ENCODE measurements around the gene SAXO1. TPM values are rescaled to one million over a fixed set of nuclear protein-coding genes. Genes with fewer than 3 reads are reported as not detected.
A peak's percentile ranks its signal among the peaks of the same experiment; 100 is the strongest.
"Not testable (repeated sequence)": the region's sequence is repeated elsewhere in the genome, so short reads cannot be mapped to it uniquely, and the experiment has no call there.

The SAXO1 gene
- total RNA-seq, 1 experiment from 2014 or later: not detected

GRCh38 chr9:18999173-18999785 is 33.7 kb downstream of the SAXO1 start:
- TF ChIP-seq, protein P1, sequence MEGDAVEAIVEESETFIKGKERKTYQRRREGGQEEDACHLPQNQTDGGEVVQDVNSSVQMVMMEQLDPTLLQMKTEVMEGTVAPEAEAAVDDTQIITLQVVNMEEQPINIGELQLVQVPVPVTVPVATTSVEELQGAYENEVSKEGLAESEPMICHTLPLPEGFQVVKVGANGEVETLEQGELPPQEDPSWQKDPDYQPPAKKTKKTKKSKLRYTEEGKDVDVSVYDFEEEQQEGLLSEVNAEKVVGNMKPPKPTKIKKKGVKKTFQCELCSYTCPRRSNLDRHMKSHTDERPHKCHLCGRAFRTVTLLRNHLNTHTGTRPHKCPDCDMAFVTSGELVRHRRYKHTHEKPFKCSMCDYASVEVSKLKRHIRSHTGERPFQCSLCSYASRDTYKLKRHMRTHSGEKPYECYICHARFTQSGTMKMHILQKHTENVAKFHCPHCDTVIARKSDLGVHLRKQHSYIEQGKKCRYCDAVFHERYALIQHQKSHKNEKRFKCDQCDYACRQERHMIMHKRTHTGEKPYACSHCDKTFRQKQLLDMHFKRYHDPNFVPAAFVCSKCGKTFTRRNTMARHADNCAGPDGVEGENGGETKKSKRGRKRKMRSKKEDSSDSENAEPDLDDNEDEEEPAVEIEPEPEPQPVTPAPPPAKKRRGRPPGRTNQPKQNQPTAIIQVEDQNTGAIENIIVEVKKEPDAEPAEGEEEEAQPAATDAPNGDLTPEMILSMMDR (IDR thresholded peaks at IDR 0.05; ENCODE audit: unreplicated experiment): no peak
- DNase-seq (ENCODE audit: unreplicated experiment): no peak
- intact Hi-C loops (cut with micrococcal nuclease): no loop called here
- CTCF ChIA-PET: interaction anchor here (0.6 kb wide), 1 partner anchor 822 kb away, joined by 4 read pairs; no protein-coding TSS in a partner anchor
- Mint-ChIP-seq H3K4me3 (ENCODE audit: unreplicated experiment) (no peak overlapping the region), H3K4me1 (ENCODE audit: insufficient read depth, unreplicated experiment) (no peaks in the 10 kb centered on the region), H3K27me3 (ENCODE audit: insufficient read depth, unreplicated experiment) (no peaks in the 10 kb centered on the region), H3K36me3 (ENCODE audit: insufficient read depth, unreplicated experiment) (no peaks in the 10 kb centered on the region), H3K9me3 (ENCODE audit: unreplicated experiment) (peaks cover 17% of the 10 kb centered on the region), H3K27ac (ENCODE audit: low read depth, unreplicated experiment) (no peak overlapping the region)
- BruUV-seq (replicated peaks): no TSS peak
- POLR2A ChIA-PET: no interaction called here

DNA sequence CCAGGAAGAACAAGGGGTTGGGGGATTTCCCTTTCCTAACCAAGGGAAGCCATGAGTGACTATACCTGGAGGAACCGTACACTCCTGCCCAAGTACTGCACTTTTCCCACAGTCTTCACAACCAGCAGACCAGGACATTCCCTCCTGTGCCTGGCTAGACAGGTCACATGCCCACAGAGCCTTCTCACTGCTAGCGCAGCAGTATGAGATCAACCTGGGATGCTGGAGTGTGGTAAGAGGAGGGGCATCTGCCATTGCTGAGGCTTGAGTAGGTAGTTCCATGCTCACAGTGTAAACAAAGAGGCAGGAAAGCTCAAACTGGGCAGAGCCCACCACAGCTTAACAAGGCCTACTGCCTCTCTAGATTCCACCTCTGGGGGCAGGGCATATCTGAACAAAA is 35.9 kb downstream of the SAXO1 start:
- no TSS peak for BruUV-seq (replicated peaks)
- Mint-ChIP-seq H3K27me3 (ENCODE audit: insufficient read depth, unreplicated experiment) (no peaks in the 10 kb centered on the region), H3K4me3 (ENCODE audit: unreplicated experiment) (no peak overlapping the region)

GRCh38 chr9:18996211-18996610 is 36.8 kb downstream of the SAXO1 start:
- Mint-ChIP-seq H3K4me1 (ENCODE audit: insufficient read depth, unreplicated experiment) (no peaks in the 10 kb centered on the region), H3K27ac (ENCODE audit: low read depth, unreplicated experiment) (no peak overlapping the region), H3K9me3 (ENCODE audit: unreplicated experiment) (peaks cover 9% of the 10 kb centered on the region), H3K4me3 (ENCODE audit: unreplicated experiment) (no peak overlapping the region), H3K27me3 (ENCODE audit: insufficient read depth, unreplicated experiment) (no peaks in the 10 kb centered on the region), H3K36me3 (ENCODE audit: insufficient read depth, unreplicated experiment) (no peaks in the 10 kb centered on the region)
- no TSS peak for BruUV-seq (replicated peaks)
- intact Hi-C loops (cut with micrococcal nuclease): no loop called here
- POLR2A ChIA-PET: interaction anchor here (0.6 kb wide), 1 partner anchor 176 kb away, joined by 3 read pairs; no protein-coding TSS in a partner anchor
- CTCF ChIA-PET: no interaction called here
- peak; percentile 24 for DNase-seq (ENCODE audit: unreplicated experiment)
- TF ChIP-seq, protein P1 (IDR thresholded peaks at IDR 0.05; ENCODE audit: unreplicated experiment): no peak

More for the DNA sequence above, 35.9 kb downstream of the SAXO1 start:
- no peak for DNase-seq (ENCODE audit: unreplicated experiment)
- H3K9me3 Mint-ChIP-seq (ENCODE audit: unreplicated experiment): peaks cover 9% of the 10 kb centered on the region
- ChIA-PET POLR2A (interaction anchor here (0.7 kb wide), 1 partner anchor 13 kb away, joined by 3 read pairs; no protein-coding TSS in a partner anchor), CTCF (no interaction called here)
- H3K4me1 Mint-ChIP-seq (ENCODE audit: insufficient read depth, unreplicated experiment): no peaks in the 10 kb centered on the region
- no peak overlapping the region for H3K27ac Mint-ChIP-seq (ENCODE audit: low read depth, unreplicated experiment)
- H3K36me3 Mint-ChIP-seq (ENCODE audit: insufficient read depth, unreplicated experiment): no peaks in the 10 kb centered on the region
- intact Hi-C loops (cut with micrococcal nuclease): no loop called here
- TF ChIP-seq, protein P1 (IDR thresholded peaks at IDR 0.05; ENCODE audit: unreplicated experiment): no peak

DNA sequence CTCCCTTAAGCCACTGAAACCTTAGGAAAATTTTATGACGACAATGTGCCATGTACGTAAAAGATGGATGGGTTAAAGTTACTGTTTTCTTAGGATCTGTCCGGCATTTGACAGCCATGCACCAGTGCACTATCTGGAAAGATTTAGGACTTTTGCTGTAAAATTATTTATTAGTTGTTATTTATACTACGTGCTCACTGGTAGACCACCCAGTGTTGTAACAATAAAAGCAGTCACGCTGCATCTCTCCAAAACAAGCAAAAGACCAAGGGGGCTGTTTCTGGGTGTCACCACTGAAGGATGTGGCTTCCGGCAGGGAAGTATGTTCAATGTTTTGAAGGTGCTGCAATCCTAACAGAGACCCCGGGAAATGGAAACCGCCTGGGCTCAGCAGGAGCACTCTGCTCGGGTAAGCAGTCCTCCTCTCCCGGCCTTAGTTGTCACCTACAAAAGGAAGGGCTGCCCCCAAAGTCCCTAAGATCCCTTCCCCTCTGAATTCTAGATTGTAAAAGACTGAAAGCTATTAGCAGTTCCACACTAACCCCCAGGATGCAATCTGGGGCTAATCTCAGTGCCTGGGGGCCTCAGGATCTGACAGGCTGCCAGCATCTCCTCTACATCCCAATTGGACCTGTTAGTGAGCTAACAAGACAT is 38.6 kb downstream of the SAXO1 start:
- Mint-ChIP-seq H3K27ac (ENCODE audit: low read depth, unreplicated experiment) (no peak overlapping the region), H3K36me3 (ENCODE audit: insufficient read depth, unreplicated experiment) (no peaks in the 10 kb centered on the region), H3K27me3 (ENCODE audit: insufficient read depth, unreplicated experiment) (no peaks in the 10 kb centered on the region), H3K9me3 (ENCODE audit: unreplicated experiment) (peaks cover 9% of the 10 kb centered on the region), H3K4me3 (ENCODE audit: unreplicated experiment) (no peak overlapping the region), H3K4me1 (ENCODE audit: insufficient read depth, unreplicated experiment) (no peaks in the 10 kb centered on the region)
- TF ChIP-seq, protein P1 (IDR thresholded peaks at IDR 0.05; ENCODE audit: unreplicated experiment): no peak
- intact Hi-C loops (cut with micrococcal nuclease): no loop called here
- POLR2A ChIA-PET: no interaction called here
- no peak for DNase-seq (ENCODE audit: unreplicated experiment)
- CTCF ChIA-PET: interaction anchor here (0.5 to 2.4 kb wide), 2 partner anchors 35 to 739 kb away, joined by 3 to 9 read pairs; no protein-coding TSS in a partner anchor
- BruUV-seq (replicated peaks): no TSS peak

- H3K27me3 Mint-ChIP-seq (ENCODE audit: insufficient read depth, unreplicated experiment); H3K36me3 Mint-ChIP-seq (ENCODE audit: insufficient read depth, unreplicated experiment); DNase-seq (ENCODE audit: unreplicated experiment); H3K4me1 Mint-ChIP-seq (ENCODE audit: insufficient read depth, unreplicated experiment); POLR2A ChIA-PET; intact Hi-C loops (cut with micrococcal nuclease); H3K27ac Mint-ChIP-seq (ENCODE audit: low read depth, unreplicated experiment); H3K4me3 Mint-ChIP-seq (ENCODE audit: unreplicated experiment); H3K9me3 Mint-ChIP-seq (ENCODE audit: unreplicated experiment); BruUV-seq (replicated peaks): not testable (repeated sequence)
- CTCF ChIA-PET: interaction anchor here (0.6 to 0.7 kb wide), 2 partner anchors 172 to 1428 kb away, joined by 3 read pairs; no protein-coding TSS in a partner anchor
Observed at GRCh38 chr9:18991197-18991596, 41.8 kb downstream of the SAXO1 start.

Measured in MCF 10A (cell line).